GM23338 (cell line): ENCODE data around the gene EML1.

Experiments used
- CREB1 ChIP-seq: fragments of 250-450 bp; sonication (Bioruptor Pico); IDR thresholded peaks from 2 replicates; pipeline ENCODE4 v1.5.0; 2020; ENCODE audit warnings: low read depth, mild to moderate bottlenecking, moderate library complexity
- EZH2 ChIP-seq: fragments of 200-600 bp; sonication (generic); IDR thresholded peaks from one replicate; pipeline ENCODE4 v1.8.0; 2017; ENCODE audit warnings: antibody characterized with exemption, mild to moderate bottlenecking, low read depth; ENCODE audit not compliant: unreplicated experiment
- EZH2phosphoT487 ChIP-seq: fragments of 200-600 bp; sonication (generic); IDR thresholded peaks from one replicate; pipeline ENCODE4 v1.8.1; 2018; ENCODE audit warnings: antibody characterized with exemption; ENCODE audit not compliant: unreplicated experiment
- POLR2AphosphoS5 ChIP-seq: IDR thresholded peaks from 2 replicates; pipeline ENCODE4 v1.6.1; 2016; ENCODE audit warnings: antibody characterized with exemption, low read depth
- STAT1 ChIP-seq: IDR thresholded peaks from one replicate; pipeline ENCODE4 v1.6.1; 2016; ENCODE audit warnings: antibody characterized with exemption; ENCODE audit not compliant: unreplicated experiment
- ZNF331 ChIP-seq: fragments of 250-450 bp; sonication (Bioruptor Pico); IDR thresholded peaks from 2 replicates; pipeline ENCODE4 v1.5.0; 2020; ENCODE audit warnings: low read depth, mild to moderate bottlenecking, moderate library complexity
- TF ChIP-seq, protein P1 (sequence below), 2 experiments: fragments of 200-600 bp in 1 of 2; sonication (generic) in 1 of 2; conservative IDR thresholded peaks; 2 replicates each; pipeline versions ENCODE4 v1.5.1 to v1.6.1; 2016 to 2017; ENCODE audit warnings: antibody characterized with exemption in 2 of 2, low read depth in 2 of 2, mild to moderate bottlenecking in 2 of 2, moderate library complexity in 1 of 2

DNA sequence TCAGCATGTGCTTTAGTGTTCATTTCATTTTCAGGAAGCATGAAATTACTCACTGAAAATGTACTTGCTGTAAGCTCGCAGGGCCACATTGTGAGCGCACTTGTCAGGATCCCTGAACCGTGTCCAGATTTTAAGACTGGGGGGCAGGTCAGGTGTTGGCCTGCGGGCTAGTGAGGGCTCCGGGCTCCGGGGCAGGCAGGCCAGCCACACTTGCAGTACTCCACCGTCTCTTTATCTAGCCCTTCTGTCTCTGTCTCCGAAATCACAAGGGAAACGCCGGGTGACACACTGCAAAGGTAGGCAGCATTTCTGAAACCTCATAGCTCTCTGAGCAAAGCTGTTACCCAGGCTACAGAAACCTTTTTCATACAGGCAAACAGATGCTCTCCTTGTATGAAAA, 98.7 kb downstream of the EML1 start:
- TF ChIP-seq, protein P1, sequence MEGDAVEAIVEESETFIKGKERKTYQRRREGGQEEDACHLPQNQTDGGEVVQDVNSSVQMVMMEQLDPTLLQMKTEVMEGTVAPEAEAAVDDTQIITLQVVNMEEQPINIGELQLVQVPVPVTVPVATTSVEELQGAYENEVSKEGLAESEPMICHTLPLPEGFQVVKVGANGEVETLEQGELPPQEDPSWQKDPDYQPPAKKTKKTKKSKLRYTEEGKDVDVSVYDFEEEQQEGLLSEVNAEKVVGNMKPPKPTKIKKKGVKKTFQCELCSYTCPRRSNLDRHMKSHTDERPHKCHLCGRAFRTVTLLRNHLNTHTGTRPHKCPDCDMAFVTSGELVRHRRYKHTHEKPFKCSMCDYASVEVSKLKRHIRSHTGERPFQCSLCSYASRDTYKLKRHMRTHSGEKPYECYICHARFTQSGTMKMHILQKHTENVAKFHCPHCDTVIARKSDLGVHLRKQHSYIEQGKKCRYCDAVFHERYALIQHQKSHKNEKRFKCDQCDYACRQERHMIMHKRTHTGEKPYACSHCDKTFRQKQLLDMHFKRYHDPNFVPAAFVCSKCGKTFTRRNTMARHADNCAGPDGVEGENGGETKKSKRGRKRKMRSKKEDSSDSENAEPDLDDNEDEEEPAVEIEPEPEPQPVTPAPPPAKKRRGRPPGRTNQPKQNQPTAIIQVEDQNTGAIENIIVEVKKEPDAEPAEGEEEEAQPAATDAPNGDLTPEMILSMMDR (conservative IDR thresholded peaks at IDR 0.05; ENCODE audit: low read depth in 2 of 2), result no peak
- no peak for TF ChIP-seq EZH2
- no peak for TF ChIP-seq EZH2phosphoT487
- TF ChIP-seq POLR2AphosphoS5, result no peak
- no peak for TF ChIP-seq CREB1 (CRISPR knock-in tag)
- TF ChIP-seq ZNF331 (CRISPR knock-in tag), result no peak
- no peak for TF ChIP-seq STAT1
